Left forelimb (tissue), 1 donor: ENCODE measurements around the gene PON1.

Experiments
- DNase-seq: peaks from one replicate; pipeline ENCODE4 v3.0.0-alpha.2; 2018; ENCODE audit warnings: low spot score

Gene PON1

DNA sequence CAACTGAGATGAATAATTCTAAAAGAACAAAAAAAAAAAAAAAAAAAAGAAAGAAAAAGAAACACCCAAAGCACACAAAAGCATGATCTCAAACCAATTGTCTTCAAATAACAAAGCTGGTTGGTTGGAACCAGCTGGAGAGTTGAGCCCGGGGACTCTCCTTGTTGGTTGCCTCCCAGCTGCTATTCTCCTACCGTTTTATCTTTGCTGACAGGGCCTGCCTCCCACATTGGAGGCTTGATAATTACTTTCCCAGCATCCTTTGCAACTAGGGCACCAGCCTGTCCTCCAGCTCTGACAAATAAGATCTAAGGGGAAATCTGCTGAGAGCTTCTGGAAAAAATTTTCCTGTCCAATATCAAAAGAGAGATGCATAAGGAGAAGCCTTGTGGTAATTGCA is 6.8 kb downstream of the PON1 start:
- no peak for DNase-seq

DNA sequence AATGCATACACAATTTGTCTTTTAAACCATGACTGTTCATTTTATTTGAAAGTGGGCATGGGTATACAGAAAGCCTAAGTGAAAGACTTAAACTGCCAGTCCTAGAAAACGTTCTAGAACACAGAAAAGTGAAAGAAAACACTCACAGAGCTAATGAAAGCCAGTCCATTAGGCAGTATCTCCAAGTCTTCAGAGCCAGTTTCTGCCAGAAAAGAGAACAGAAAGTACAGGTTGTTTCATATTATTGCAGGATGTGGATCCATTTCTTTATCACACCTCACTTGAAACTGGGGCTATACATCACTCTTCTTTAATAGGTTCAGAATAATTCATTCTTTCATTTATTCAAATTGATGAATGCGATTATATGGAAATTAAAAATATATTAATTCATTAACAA is 7.7 kb downstream of the PON1 start:
- DNase-seq: no peak

- no peak for DNase-seq
These were observed 11.8 kb downstream of the PON1 start for GRCh38 chr7:95312561-95312960.

GRCh38 chr7:95311389-95311788 is 12.9 kb downstream of the PON1 start:
- no peak for DNase-seq

GRCh38 chr7:95309951-95310350 is 14.4 kb downstream of the PON1 start:
- DNase-seq: no peak

DNA sequence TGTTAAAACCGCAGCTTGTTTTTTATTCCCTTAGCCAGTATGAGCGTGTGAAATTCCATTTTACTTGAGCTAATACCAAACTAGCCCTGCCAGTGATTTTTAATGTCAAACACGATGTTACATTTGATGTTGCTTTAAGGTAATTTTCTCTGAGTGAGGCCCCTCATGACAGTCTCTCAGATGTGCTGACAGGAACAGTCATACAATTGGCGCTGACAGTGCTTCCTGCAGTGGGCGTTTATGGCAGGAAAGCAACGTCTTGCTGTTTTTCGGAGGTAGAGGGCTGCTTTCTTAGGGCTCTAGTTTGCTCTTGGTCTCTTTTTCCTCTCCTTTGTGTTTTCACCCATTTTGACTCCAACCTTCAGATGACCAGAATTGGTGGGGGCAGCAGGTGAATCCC is 19.3 kb downstream of the PON1 start:
- no peak for DNase-seq

- DNase-seq: no peak
These were observed 21.1 kb downstream of the PON1 start for GRCh38 chr7:95303013-95303905.

- no peak for DNase-seq
These were observed 26.2 kb downstream of the PON1 start for GRCh38 chr7:95298091-95298490.

DNA sequence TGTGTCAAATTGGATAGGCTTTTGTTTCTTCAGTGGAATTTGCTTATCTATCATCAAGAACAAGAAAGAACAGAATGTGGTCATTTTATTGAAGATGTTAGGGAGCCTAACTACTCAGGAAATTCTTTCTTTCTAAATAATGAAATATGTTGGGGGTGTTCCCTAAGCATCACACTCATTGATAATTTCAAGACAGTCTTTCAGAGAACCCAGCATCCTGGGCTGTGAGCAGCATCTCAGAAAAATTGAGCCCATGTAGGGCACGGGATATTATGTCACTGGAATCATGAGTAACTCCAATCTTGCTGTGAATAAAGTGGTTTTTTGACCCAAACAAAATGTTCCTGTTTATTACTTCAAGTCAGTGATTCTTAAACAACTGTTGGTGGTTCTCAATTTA is 27.3 kb downstream of the PON1 start:
- no peak for DNase-seq

- DNase-seq: no peak
These were observed 27.9 kb downstream of the PON1 start for GRCh38 chr7:95296456-95296855.

DNA sequence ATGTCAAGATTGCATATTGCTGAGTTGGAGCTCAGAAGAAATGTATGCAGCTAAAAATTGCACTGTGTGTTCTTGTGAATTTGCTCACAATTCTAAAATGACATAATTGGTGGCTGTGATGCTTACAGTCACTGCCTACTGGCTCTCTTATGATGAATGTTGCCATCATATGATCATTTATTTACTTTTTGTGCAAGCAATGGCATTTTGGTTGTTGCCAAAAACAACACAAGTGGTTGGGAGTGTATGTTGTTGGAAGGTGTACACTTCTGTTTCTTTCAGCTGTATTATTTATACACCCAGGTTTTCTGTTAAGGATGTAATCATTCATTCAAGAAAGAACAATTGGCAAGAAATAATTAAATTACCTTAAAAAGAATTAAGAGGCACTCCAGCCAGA is 28.9 kb downstream of the PON1 start:
- DNase-seq: no peak

GRCh38 chr7:95290166-95290830 is 34.0 kb downstream of the PON1 start:
- no peak for DNase-seq

DNA sequence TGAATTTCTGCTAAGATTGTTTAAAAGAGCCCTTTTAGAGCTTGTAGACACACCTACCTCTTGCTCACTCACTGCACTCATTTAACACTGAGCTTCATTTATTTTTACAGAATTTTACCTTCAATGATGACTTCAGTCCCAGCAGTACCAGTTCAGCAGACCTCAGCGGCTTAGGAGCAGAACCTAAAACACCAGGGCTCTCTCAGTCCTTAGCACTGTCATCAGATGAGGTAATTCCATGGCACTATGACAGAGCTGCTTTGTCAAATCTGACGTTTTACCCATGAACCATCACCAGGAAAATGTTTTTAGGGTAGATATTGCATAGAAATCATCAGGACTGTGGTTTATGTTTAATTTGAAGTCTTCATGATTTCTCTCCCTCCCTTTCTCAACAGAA is 38.2 kb downstream of the PON1 start:
- DNase-seq: no peak

DNA sequence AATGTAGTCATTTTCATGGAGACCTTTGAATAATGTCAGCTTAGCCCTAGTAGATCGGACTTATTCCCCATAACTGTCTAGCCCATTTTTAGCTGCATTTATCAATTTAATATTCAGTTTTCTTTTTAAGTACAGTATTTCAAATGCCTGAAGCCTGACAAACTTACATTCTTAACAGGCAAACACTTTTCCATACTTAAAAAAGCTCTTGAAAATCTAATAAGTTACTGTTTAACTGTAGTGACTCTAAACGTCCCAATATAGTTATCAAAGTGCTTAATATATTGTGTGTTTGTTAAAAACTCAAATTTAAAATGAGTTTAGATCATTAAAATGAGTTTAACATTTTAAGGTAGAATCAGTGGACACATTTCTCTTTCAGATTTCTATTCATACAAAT is 44.9 kb downstream of the PON1 start:
- DNase-seq: no peak

GRCh38 chr7:95276114-95276513 is 48.2 kb downstream of the PON1 start:
- DNase-seq: no peak

GRCh38 chr7:95269640-95270039 is 54.7 kb downstream of the PON1 start:
- no peak for DNase-seq

- no peak for DNase-seq
These were observed 56.6 kb downstream of the PON1 start for GRCh38 chr7:95267754-95268153.

- DNase-seq: no peak
These were observed 58.7 kb downstream of the PON1 start for GRCh38 chr7:95265634-95266033.

- DNase-seq: no peak
These were observed 59.9 kb downstream of the PON1 start for GRCh38 chr7:95264363-95264891.

DNA sequence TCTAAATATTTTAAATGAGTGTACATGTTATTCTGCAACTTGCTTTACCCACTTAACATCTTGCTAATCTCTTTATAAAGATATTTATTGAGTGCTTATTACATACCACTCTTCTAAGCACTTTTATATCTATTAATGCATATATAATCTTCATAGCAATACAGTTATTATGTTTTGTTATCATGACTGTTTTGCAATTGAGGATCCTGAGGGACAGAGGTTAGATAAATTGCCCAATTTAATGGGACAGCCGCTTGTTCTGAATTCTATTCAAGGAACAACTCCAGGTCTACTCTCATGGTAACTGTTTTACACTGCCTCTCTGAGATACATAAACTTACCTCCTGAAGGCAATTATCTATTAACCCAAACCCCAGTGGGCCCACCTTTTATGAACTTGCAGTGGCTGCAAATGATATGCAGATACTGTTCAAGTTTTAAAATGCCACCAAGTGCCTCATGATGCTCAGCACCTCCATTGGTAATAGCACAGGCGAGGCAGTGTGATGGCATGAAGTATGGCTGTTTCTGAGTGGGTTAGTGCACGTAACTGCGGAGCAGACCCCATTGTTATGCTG is 60.5 kb downstream of the PON1 start:
- DNase-seq: no peak

GRCh38 chr7:95262875-95263274 is 61.5 kb downstream of the PON1 start:
- no peak for DNase-seq

GRCh38 chr7:95261895-95262415 is 62.4 kb downstream of the PON1 start:
- DNase-seq: no peak

DNA sequence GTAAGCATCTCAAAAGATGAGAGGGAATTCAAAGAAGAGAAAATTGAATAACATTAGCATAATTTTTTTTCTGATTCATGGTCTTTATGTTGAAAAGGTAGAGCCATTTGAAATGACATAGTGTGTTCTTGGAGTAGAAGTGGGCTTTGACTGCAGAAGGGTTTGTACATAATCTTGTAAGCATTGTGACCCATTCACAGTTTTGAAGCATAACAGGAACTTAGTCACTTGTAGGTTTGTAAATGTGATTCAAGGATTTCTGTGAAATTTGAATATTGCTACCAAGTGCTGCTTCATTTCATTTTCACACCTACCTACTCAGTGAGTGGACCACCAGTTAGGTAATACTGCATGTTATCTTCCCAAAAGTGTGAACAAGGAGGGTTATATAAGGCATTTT is 68.6 kb downstream of the PON1 start:
- no peak for DNase-seq
